Measurements from ENCODE around the gene FBXO15. TPM values are rescaled to one million over a fixed set of nuclear protein-coding genes. Genes with fewer than 3 reads are reported as not detected.
A peak's percentile ranks its signal among the peaks of the same experiment; 100 is the strongest.

Gene FBXO15
- total RNA-seq, 1 experiment from 2014 or later: 0.39 TPM

DNA sequence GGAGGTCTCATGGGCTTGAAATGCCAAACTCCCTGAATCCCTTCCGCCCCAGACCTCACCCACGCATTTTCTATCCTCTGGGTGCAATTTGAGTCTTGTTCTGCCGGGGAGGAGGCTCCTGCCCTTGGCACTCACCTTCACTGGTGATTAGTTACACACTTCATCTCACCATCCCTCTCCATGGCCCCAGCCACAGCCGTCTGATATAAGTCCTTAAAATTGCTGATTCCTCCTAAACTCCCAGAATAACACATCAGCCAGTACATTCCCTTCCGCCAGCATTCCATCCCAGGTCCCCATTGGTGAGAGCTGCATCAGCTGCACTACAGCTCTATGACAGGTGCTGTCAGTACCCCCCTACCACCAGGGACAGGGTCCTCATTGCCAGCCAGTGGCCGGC, 4.6 kb upstream of the FBXO15 start:
- Histone ChIP-seq H2AK5ac (ENCODE audit: insufficient read length, low read length) (no peak overlapping the region), H3K9me3 (ENCODE audit: control insufficient read depth, low read depth, low read length) (no peaks in the 10 kb centered on the region), H3K27ac (ENCODE audit: insufficient read length, low read depth, low read length) (no peak overlapping the region), H3T11ph (ENCODE audit: low read length) (no peak overlapping the region), H2AFZ (ENCODE audit: low read length) (no peak overlapping the region), H2BK120ac (ENCODE audit: low read depth, low read length, poor library complexity, severe bottlenecking) (no peak overlapping the region), H3K4me1 (ENCODE audit: insufficient read depth, low read length) (no peaks in the 10 kb centered on the region), H3K4me2 (ENCODE audit: insufficient read depth, insufficient read length, low read length) (no peak overlapping the region), H3K56ac (ENCODE audit: insufficient read length, low read depth, low read length) (no peak overlapping the region), H2BK5ac (ENCODE audit: insufficient read length, low read length) (no peak overlapping the region), H3K18ac (ENCODE audit: insufficient read length, low read depth, low read length) (no peak overlapping the region), H3K79me1 (ENCODE audit: insufficient read depth, low read depth, low read length, poor library complexity, severe bottlenecking) (peaks cover 3% of the 10 kb centered on the region), H3K9ac (ENCODE audit: extremely low read depth, insufficient read length, low read length) (no peak overlapping the region), H3K23ac (ENCODE audit: insufficient read length, low read depth, low read length) (no peak overlapping the region), H3K4ac (ENCODE audit: low read depth, low read length) (no peak overlapping the region), H2BK20ac (ENCODE audit: low read depth, low read length, poor library complexity, severe bottlenecking) (no peak overlapping the region), H4K20me1 (ENCODE audit: control insufficient read depth, insufficient read depth, insufficient read length) (no peaks in the 10 kb centered on the region), H3K79me2 (ENCODE audit: insufficient read depth, low read length) (peaks cover 17% of the 10 kb centered on the region), H4K5ac (ENCODE audit: insufficient read length, low read depth, low read length) (no peak overlapping the region), H2BK12ac (ENCODE audit: insufficient read length, low read depth, low read length) (no peak overlapping the region), H3K23me2 (ENCODE audit: insufficient read length, low read depth, low read length, poor library complexity, severe bottlenecking) (peaks cover 8% of the 10 kb centered on the region), H4K91ac (ENCODE audit: insufficient read length, low read depth, low read length) (no peak overlapping the region), H3K27me3 (ENCODE audit: insufficient read depth, low read length) (no peaks in the 10 kb centered on the region), H4K8ac (replicated peaks; ENCODE audit: insufficient read length, low read depth, low read length) (no peak overlapping the region), H2BK15ac (ENCODE audit: low read depth, low read length) (no peak overlapping the region), H3K14ac (ENCODE audit: insufficient read depth, low read length) (no peak overlapping the region)
- WGBS (ENCODE audit: extremely low coverage, insufficient read length, low lambda C conversion rate): no CpG with 5 or more reads among the region's 6 CpGs
- H3K36me3 Mint-ChIP-seq (ENCODE audit: insufficient read depth in 1 of 3, low read depth in 3 of 3): peaks cover 10 to 37% (median 28%) of the 10 kb centered on the region in 3 experiments
- no peaks in the 10 kb centered on the region; a peak in 1 of 5 replicates for H3K9me3 Mint-ChIP-seq
- peaks cover 12 to 17% of the 10 kb centered on the region in 2 experiments for H3K4me1 Mint-ChIP-seq
- DNase-seq: no peak
- H3K27me3 Mint-ChIP-seq (ENCODE audit: low read depth): peaks cover 1% of the 10 kb centered on the region; the same call in 1 of the 2 replicates
- TF ChIP-seq, protein P1, sequence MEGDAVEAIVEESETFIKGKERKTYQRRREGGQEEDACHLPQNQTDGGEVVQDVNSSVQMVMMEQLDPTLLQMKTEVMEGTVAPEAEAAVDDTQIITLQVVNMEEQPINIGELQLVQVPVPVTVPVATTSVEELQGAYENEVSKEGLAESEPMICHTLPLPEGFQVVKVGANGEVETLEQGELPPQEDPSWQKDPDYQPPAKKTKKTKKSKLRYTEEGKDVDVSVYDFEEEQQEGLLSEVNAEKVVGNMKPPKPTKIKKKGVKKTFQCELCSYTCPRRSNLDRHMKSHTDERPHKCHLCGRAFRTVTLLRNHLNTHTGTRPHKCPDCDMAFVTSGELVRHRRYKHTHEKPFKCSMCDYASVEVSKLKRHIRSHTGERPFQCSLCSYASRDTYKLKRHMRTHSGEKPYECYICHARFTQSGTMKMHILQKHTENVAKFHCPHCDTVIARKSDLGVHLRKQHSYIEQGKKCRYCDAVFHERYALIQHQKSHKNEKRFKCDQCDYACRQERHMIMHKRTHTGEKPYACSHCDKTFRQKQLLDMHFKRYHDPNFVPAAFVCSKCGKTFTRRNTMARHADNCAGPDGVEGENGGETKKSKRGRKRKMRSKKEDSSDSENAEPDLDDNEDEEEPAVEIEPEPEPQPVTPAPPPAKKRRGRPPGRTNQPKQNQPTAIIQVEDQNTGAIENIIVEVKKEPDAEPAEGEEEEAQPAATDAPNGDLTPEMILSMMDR (conservative IDR thresholded peaks at IDR 0.05): no peak
- peak overlapping the region in 1 of 3 experiments; percentile 12; a peak in 2 of 7 replicates for H3K27ac Mint-ChIP-seq
- no peak overlapping the region; a peak in 1 of 5 replicates for H3K4me3 Mint-ChIP-seq

Measured in H9 (cell line).